Bone marrow (tissue), 2 donors: Measurements from ENCODE around the gene AKT3.

Experiments
- DNase-seq, 2 donors: peaks; one replicate each; lab custom pipeline; 2025; lab: John Stamatoyannopoulos, UW

AKT3 gene

DNA sequence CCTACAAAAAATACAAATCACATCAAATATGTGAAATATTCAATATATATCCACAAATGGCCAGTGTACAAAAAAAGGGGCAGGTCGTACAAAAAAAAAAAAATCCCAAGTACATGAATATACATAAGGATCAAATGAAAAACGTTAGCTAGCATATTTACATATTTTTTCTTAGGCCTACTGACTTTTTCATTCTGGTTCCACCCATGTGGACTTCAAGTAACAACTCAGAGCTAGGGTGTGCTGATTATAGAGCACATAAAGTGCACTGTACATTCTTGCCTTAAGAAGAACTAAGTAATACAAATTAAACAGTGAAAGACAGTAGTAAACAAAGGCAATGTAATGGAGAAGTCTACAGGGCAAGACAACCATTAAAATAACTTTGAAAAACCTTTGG, 297.0 kb downstream of the AKT3 start:
- no peak for DNase-seq

DNA sequence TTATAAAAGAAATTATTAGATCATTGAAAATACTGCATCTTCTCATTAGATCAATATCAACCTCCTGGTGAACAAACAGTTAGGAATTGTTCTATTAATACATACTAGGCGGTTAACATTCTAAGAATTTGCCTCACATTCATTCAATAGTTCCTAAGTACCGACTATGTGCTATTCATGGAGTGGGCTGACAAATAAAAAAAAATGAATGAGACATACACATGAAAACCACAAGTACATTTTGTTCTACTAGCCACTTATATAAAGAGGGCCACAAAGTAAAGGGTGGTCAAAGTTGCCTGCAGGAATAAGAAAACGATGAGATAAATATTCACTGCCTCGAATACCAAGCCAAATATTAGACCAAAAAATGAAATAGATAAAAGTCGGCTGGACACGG, 299.8 kb downstream of the AKT3 start:
- DNase-seq, result no peak

DNA sequence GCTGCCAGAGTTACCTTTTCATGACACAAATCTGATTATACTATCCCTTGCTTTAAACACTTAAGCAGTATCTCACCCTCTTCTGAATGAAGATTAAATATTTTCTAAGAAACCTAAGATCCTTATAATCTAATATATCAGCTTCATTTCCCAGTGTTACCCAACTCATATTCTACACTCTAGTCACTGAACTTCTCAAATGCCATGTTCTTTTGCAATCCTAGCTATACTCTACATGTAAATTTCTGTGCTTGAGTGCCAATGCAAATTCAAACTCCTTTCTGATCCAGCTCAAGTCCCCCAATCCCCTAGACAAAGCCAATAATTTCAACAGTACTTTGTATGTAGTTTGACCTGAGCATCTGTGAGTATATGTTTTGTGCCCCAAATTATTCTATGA, 300.3 kb downstream of the AKT3 start:
- DNase-seq, result no peak

DNA sequence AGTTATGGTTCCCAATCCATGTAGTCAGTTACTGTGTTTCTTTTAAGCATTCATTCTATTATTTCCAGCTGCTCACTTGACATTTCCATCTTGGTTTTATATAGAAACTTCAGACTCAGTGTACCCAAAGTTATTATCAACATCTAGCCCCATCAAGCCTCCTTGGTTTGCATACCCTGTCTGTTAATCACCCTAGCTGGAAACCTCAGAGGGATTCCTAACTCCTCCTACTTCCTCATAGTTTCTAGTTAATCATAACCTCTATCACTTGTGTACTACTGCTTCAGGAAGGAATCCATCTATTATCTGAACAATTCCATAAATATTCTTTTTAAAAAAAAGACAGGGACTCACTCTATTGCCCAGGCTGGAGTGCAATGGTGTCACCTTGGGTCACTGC, 300.9 kb downstream of the AKT3 start:
- no peak for DNase-seq

DNA sequence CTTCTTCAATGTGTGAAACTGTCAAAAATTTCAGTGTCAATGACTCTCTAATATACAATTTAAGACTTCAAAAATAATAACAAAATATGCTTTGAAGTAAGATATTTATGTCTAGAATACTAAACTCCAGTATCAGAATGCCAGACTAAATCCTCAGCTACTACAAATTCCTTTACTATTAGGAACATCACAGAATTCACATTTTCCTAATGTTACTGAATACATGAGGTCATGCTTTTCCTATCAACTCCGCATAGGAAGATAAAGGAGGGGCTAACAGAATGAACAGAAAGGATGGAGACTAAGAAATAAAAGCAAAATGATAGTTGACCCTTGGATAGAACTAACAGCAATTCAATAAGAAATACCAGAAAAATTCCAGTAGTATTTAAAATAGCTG, 301.5 kb downstream of the AKT3 start:
- no peak for DNase-seq

DNA sequence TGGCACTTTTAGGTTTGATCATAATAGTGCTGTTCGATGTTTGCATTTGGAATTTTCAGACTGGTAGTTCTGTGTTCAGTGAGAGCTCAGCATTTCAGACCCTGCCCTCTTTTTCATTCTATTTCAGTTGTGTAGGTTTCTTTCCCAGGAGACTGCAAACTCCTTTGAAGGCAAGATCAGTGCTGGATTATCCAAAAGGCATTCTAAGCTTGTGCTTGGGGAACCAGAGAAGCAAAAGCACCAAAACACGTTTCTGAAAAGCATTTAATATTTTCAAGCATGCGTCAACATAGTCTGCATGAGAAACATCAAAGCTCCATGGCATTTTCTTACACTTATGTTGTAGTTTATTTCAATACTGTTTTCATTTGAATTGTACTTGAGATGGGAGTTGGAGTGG, 302.2 kb downstream of the AKT3 start:
- no peak for DNase-seq

DNA sequence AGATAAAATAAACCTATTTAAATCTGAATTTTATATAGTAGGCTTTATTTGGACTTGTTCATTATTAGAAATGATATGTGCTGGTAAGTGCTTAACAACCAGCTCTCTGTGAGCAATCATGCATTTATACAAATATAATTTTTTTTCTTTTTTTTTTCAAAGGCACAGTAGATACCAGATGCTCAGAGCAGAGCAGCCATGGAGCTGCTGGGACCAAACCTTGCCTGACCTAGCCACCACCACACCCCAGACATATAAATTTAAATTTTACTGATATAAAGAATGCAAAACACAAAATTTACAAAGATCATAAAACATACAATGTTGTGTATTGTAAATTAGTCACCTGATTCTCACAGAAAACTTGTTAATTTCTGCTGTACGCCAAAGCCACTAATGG, 303.6 kb downstream of the AKT3 start:
- no peak for DNase-seq

DNA sequence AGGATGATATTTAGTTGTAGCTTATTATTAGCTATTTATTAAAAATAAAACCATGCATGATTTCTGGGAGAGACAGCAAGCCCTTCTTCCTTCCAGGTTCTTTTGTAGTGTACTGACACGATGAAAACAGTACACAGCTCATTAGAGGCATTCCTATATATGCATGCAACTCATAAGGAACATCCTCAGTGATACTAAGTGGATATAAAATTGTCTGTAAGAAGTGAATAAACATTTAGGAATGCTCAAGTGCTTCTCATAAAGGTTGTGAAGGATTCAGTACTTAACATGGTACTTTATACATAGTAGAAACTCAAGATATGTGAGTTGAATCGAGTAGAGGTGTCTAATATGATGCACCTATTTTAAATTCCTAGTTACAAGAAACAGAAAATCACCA, 306.5 kb downstream of the AKT3 start:
- DNase-seq, result no peak

DNA sequence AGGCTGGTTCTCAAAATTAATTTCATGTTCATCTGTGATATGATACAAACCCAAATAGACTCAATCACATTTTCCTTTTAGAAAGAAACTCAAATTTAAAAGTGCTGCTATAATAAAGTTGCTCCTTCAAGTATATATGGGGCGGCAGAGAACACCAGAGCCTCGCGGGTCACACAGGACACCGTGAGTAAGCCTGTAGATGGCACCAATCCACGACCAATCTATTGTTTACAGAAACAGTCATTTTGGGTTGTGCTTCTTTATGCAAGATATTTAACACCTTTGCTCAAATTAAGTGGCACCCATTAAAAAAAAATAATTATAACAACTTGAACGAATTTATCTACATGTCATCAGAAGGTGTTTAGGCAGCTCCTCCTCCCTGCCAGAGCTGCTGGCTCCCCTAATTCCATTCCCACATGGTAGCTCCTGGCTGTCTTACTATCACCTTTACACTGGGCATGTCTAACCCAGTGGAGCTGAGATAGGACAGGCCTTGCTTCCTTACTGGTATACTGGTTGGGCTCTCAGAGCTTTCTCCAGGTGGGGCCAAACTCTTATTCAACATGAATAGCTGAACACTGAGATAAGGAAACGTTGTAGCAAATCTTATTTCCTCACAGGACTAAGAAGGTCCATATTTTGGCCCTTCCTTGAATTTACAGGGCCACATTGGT, 307.2 kb downstream of the AKT3 start:
- no peak for DNase-seq

DNA sequence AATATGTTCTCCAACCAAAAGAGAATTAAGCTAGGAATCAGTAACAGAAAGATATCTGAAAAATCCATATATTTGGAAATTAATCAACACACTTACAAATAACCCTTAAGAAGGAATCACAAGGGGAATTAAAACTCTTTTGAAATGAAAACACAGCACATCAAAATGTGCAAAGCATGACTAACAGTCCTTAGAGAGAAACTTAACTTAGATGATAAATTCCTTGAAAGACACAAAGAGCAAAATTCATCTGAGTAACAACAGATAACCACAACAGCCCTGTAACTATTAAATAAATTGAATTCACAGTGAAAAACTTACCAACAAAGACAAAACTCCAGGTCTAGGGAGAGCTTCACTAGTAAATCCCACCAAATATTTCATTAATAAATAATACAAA, 310.4 kb downstream of the AKT3 start:
- DNase-seq, result no peak

DNA sequence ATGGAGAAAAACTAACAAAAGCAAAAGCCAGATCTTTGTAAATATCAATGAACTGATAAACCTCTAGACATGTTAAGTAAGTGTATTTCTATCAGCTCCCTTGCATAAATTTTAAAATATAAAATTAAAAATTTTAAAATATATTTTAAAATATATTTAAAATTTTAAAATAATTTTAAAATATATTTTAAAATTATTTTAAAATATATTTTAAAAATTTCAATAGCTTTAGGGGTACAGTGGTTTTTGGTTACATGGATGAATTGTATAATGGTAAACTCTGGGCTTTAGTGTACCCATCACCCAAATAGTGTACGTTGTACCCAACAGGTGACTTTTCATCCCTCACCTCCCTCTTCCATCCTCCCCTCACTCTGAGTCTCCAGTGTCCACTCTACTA, 315.0 kb downstream of the AKT3 start:
- no peak for DNase-seq

DNA sequence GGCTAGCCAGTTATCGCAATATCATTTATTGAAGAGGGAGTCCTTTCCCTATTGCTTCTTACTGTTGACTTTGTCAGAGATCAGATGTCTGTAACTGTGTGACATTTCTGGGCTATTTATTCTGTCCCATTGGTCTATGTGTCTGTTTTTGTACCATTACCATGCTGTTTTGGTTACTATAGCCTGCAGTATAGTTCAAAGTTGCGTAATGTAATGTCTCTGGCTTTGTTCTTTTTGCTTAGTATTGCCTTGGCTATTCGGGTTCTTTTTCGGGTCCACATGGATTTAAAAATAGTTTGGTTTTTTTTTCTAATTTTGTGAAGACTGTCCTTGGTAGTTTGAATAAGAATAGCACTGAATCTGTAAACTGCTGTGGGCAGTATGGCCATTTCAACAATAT, 320.5 kb downstream of the AKT3 start:
- no peak for DNase-seq

DNA sequence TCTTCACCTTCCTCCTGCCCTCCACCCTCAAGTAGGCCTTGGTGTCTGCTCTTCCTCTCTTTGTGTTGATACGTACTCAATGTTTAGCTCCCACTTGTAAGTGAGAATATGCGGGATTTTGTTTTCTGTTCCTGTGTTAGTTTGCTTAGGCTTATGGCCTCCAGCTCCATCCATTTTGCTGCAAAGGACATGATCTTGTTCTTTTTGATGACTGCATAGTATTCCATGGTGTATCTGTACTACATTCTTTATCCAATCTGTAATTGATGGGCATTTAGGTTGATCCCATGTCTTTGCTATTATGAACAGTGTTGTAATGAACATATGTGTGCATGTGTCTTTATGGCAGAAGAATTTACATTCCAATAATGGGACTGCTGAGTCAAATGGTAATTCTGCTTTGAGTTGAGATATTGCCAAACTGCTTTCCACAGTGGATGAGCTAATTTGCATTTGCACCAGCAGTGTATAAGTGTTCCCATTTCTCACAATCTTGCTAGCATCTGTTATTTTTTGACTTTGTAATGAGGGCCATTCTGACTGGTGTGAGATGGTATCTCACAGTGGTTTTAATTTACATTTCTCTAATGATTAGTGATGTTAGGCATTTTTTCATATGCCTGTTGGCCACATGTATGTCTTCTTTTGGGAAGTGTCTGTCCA, 321.5 kb downstream of the AKT3 start:
- no peak for DNase-seq

DNA sequence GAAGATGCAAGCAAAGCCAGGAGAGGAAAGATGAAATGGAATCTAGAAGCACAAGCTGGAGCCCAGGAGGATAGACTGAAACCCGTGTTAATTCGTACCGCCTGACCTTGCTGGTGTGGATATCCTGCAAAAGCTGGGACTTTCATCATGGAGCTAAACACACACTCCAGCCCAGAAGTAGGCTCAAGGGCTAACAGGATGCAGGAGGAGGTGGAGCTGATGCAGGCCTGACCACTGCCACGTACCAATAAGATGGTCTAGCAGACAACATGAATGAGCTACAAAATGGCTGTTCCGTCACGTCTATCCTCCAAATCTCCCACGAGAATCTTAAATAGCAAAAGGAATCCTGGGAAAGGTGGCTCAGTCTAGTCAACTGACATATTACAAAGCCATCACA, 323.9 kb downstream of the AKT3 start:
- DNase-seq, result no peak

DNA sequence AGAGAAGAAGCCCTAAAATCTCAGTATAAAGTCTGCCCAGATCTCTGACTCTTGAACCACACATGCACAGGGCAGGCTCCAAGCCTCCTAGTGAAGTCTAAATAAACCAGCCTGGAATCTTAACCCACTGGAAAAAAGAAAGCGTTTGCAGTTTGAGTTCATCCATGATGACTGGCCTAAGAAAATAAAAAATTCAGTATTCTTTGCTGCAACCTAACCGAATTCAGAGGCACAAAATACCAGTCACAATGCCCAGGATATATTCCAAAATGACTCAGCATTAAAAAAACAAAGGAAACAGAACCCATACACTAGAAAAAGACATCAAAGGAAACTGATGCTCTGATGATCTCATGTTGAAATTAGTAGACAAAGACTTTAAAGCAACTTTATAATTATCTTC, 325.0 kb downstream of the AKT3 start:
- peak in 1 of 2 donors; percentile 3 for DNase-seq

DNA sequence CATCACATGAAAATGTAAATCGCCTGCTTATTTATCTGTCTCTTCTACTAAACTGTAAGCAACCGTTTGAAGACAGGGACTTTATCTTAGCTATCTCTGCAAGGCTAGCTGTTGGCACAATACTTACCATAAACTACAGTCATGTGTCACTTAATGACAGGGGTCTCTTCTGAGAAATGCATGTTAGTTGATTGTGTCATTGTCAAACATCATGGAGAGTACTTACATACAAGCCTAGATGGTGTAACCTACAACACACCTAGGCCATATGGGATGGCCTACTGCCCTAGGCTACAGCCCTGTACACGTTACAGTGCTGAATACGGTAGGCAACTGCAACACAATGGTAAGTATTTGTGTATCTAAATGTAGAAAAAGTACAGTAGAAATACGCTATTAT, 326.3 kb downstream of the AKT3 start:
- no peak for DNase-seq

DNA sequence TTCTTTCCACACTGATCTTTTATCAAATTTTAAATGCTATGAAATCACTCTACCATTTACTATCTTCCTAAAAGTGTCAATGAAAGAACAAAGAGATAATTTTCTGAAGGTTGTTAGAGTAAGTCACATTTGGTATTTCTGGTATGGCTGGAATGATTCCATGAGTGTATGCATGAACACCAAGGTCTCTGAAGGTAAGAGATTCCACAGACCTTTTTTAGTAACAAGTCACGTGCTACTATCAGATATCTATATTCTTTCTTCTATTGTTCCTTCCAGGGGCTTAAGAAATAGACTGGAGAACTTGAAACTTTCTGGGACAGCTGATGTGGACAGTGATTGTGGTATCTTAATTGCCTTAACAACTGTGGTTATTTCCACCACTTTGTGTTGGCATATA, 329.2 kb downstream of the AKT3 start:
- DNase-seq, result no peak

DNA sequence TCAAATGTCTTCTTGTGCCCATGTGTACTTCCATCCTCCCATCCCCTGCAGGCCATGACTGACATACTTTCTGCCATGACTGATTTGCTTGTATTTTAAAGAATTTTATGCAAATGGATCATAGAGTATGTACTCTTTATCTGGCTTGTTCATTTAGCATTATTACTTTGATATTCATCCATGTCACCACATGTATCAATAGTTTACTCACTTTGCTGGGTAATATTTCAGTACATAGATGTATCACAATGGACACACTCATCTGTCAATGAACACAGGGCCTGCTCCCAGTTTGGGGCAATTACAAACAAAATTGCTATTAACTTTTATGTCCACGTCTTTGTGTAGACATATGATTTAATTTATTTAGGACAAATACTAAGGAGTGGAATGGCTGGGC, 335.1 kb downstream of the AKT3 start:
- no peak for DNase-seq

DNA sequence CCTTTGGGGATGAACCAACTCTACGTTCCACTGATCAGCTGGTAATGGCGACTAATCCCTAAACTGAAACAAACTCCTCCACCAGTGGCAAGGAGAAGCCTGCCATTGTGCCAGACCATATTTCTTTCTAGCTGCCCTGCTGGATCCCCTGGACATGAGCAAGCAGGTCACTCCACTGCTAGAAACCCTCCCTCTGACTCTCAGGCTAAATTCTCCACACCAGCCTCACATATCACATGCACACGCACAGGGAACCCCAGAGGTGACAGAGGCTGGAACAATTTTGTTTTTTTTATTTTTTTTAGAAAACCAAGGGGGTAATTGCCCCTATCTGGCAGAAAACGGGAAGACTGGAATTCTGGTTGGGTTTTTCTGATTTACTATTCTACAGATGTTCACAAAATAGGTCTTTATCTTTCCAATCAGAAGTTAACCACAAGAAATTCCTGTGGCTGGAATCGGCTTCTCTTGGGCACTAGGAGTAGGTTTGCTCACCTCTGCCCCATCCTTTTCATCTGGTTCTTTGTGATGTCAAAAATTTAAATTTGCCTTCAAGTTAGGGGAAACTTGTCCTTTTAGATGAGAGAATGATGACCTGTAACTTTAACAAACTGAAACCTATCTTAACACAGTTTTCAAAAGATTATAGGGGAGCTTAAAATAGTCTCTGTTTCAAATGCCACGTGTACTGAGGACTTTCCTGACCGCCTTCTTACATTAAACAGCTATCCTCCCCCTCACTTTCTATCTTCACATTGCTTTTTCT, 336.1 kb downstream of the AKT3 start:
- no peak for DNase-seq

DNA sequence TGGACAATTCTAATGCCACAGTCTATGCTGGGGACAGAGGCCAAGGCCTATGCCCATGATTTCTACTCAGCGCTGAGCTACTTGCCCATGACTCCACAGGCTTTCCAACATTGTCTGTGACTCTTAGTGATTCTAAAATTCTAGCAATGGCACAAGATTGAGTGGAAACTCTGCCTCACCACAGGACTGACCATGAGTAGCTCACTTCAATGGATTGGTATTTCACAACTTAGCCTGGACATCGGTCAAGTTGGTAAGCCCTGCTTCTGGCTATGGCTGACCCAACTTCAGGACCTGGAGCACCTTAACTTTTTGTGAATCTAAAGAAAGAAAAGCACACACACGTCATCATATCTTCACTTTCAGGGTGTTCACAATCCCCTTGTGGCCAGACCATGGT, 339.1 kb downstream of the AKT3 start:
- no peak for DNase-seq

DNA sequence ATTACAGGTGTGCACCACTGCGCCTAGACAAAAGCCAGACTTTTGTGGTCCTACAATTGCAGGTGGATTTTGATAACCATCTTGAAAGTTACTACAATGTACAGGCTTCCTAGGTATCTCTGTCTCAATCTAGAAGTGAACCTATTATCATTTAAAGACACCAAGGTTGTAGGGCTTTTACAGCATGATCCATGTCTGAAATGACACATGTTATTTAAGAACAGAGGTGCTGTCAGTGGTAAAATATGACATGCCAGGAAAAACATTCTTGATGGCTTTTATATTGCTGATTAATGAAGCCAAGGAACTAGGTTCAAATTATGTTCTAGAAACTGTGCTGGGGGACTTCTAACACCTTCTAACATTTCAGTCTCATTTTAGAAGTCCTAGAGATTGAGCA, 341.1 kb downstream of the AKT3 start:
- no peak for DNase-seq

DNA sequence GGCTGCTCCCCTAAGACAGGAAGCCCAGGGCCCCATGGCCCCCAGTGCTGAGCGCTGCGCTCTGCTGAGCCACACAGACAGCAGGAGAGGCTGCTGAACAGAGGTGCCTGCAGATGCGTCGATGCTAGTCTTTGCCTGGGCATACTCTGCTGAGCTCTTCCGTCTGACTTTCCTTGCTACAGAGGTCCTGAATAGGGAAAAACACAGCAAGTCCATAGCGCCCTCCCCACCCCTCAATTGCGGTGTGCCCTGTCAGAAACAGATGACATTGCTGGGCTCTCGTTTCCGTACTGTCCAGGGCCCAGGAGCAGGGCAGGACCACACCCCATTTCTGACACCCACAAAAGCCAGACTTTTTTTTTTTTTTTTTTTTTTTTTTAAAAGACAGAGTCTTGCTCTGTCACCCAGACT, 341.7 kb downstream of the AKT3 start:
- DNase-seq, result peak in 1 of 2 donors; percentile 52

DNA sequence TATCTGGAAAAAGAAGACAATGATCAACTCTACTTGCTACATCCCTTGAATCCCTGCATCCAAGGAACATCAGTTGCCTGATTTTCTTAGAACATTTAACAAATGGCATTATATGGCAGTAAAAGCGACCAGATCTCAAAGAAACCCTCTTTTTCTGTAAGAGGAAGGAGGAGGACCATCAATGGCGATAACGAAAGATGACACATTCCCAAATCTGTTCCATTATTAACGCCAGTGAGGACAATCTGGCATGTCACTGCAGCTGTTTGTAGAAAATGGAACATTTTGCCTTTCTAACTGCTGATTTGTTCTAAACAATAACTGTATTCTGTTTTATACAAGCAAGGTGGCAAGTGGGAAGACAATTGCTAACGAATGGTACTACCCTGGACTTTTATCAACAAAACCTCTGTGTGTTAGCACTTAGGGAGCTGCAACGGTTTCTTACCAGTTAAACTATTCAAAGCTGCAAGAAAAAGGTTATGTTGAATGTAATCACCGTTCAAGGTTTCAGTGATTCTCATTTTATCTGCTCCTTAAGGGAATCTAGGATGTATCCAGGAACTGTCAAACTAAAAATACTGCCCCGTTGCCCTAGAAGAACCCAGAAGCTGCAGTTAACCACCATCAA, 342.3 kb downstream of the AKT3 start:
- DNase-seq, result no peak
